ENCODE data around the gene EBNA1BP2.
"Not testable (repeated sequence)": the region's sequence is repeated elsewhere in the genome, so short reads cannot be mapped to it uniquely, and the experiment has no call there.

Gene EBNA1BP2

GRCh38 chr1:43214501-43215444 is 42.7 kb upstream of the EBNA1BP2 start:
- no peaks in the 10 kb centered on the region for H3K27me3 ChIP-seq (ENCODE audit: control insufficient read depth, insufficient read depth, low read length)
- no peak overlapping the region for H3K27ac ChIP-seq
- TF ChIP-seq CTCF (IDR thresholded peaks at IDR 0.05) = no peak
- no peak overlapping the region for H2AFZ ChIP-seq
- no peak overlapping the region for H3K4me3 ChIP-seq (ENCODE audit: low read depth, low read length)
- H3K4me1 ChIP-seq = no peaks in the 10 kb centered on the region
- H3K79me2 ChIP-seq = no peaks in the 10 kb centered on the region
- H3K4me2 ChIP-seq (ENCODE audit: low read length) = no peak overlapping the region
- H3K9ac ChIP-seq = no peak overlapping the region
- H3K9me3 ChIP-seq (ENCODE audit: control insufficient read depth, low read length) = no peaks in the 10 kb centered on the region
- no peaks in the 10 kb centered on the region for H3K36me3 ChIP-seq (ENCODE audit: control insufficient read depth, insufficient read depth, low read length)

GRCh38 chr1:43208277-43208676 is 36.2 kb upstream of the EBNA1BP2 start:
- not testable (repeated sequence) for H2AFZ ChIP-seq; H3K27ac ChIP-seq; H3K79me2 ChIP-seq; H3K27me3 ChIP-seq (ENCODE audit: control insufficient read depth, insufficient read depth, low read length); H3K36me3 ChIP-seq (ENCODE audit: control insufficient read depth, insufficient read depth, low read length); H3K9me3 ChIP-seq (ENCODE audit: control insufficient read depth, low read length); H3K4me3 ChIP-seq (ENCODE audit: low read depth, low read length); H3K9ac ChIP-seq; H3K4me2 ChIP-seq (ENCODE audit: low read length)
- H3K4me1 ChIP-seq = peaks cover 12% of the 10 kb centered on the region

- Histone ChIP-seq H3K4me1 (peaks cover 12% of the 10 kb centered on the region), H2AFZ (peak overlapping the region; percentile 13), H3K27ac (peak overlapping the region; percentile 69), H3K9ac (no peak overlapping the region), H3K79me2 (no peaks in the 10 kb centered on the region), H3K36me3 (ENCODE audit: control insufficient read depth, insufficient read depth, low read length) (no peaks in the 10 kb centered on the region), H3K27me3 (ENCODE audit: control insufficient read depth, insufficient read depth, low read length) (no peaks in the 10 kb centered on the region), H3K9me3 (ENCODE audit: control insufficient read depth, low read length) (no peaks in the 10 kb centered on the region), H3K4me2 (ENCODE audit: low read length) (peak overlapping the region; percentile 37), H3K4me3 (ENCODE audit: low read depth, low read length) (no peak overlapping the region)
- no peak for TF ChIP-seq CTCF (IDR thresholded peaks at IDR 0.05)
Observed at GRCh38 chr1:43207229-43207853, 35.3 kb upstream of the EBNA1BP2 start.

GRCh38 chr1:43206600-43207228 is 34.6 kb upstream of the EBNA1BP2 start:
- no peaks in the 10 kb centered on the region for H3K27me3 ChIP-seq (ENCODE audit: control insufficient read depth, insufficient read depth, low read length)
- peaks cover 12% of the 10 kb centered on the region for H3K4me1 ChIP-seq
- no peaks in the 10 kb centered on the region for H3K79me2 ChIP-seq
- H3K36me3 ChIP-seq (ENCODE audit: control insufficient read depth, insufficient read depth, low read length) = no peaks in the 10 kb centered on the region
- no peak for TF ChIP-seq CTCF (IDR thresholded peaks at IDR 0.05)
- H3K9ac ChIP-seq = no peak overlapping the region
- peak overlapping the region; percentile 69 for H3K27ac ChIP-seq
- H3K4me3 ChIP-seq (ENCODE audit: low read depth, low read length) = no peak overlapping the region
- H3K9me3 ChIP-seq (ENCODE audit: control insufficient read depth, low read length) = no peaks in the 10 kb centered on the region
- H3K4me2 ChIP-seq (ENCODE audit: low read length) = peak overlapping the region; percentile 37
- H2AFZ ChIP-seq = peak overlapping the region; percentile 13

GRCh38 chr1:43205671-43206070 is 33.6 kb upstream of the EBNA1BP2 start:
- H3K4me3 ChIP-seq (ENCODE audit: low read depth, low read length) = no peak overlapping the region
- peaks cover 12% of the 10 kb centered on the region for H3K4me1 ChIP-seq
- no peaks in the 10 kb centered on the region for H3K36me3 ChIP-seq (ENCODE audit: control insufficient read depth, insufficient read depth, low read length)
- H3K9me3 ChIP-seq (ENCODE audit: control insufficient read depth, low read length) = no peaks in the 10 kb centered on the region
- no peak overlapping the region for H2AFZ ChIP-seq
- no peaks in the 10 kb centered on the region for H3K27me3 ChIP-seq (ENCODE audit: control insufficient read depth, insufficient read depth, low read length)
- H3K27ac ChIP-seq = no peak overlapping the region
- H3K4me2 ChIP-seq (ENCODE audit: low read length) = no peak overlapping the region
- no peak for TF ChIP-seq CTCF (IDR thresholded peaks at IDR 0.05)
- no peaks in the 10 kb centered on the region for H3K79me2 ChIP-seq
- H3K9ac ChIP-seq = no peak overlapping the region

All from parathyroid adenoma (tissue), 2 donors.